GM19239 (cell line): Measurements from ENCODE around the gene CTXND1.

Source experiments
- DNase-seq: peaks from one replicate; pipeline ENCODE4 v3.0.0; 2011; ENCODE audit warnings: low spot score; ENCODE audit not compliant: insufficient read length
- FAIRE-seq: peaks from 2 replicates; lab custom pipeline; 2011; peaks lifted over from hg19 to GRCh38; lab: Jason Lieb, UNC

The CTXND1 gene

DNA sequence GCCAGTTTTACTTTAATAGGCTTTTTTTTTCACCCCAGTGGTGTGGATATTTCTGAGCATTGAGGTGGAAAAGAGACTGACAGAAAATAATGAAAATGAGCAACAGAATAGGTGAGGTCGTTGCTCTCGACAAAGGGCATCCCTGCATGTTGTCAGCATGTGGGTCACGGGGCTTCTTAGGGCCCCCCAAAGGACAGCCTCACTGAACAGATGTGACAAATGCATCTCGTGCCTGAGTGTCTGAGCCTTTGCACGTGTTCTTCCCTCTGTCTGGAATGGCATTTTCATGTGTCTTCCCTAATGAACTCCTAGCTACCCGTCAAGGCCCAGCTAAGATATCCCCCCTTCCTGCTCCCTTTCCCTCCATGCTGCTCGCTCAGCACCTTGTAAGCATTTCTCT lies 67.5 kb downstream of the CTXND1 start:
- FAIRE-seq: no peak

DNA sequence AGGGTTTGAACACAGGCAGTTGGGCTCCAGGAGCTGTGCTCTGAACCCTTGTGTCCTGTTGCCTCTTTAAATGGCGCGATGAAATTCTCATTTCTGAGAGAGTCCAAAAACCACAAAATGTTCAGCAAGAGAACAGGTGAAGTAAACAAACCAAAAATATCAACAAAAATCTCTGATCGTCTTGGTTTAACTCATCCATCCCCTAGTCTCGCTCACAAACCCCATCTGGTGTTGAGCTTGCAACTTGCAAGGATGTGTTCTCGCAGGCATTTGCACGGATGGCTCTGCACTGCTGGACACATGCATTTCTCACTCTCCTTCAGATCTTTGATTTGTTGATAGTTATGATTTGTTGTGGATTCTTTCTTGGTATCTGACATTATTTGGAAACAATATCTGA lies 68.1 kb downstream of the CTXND1 start:
- FAIRE-seq: no peak
- no peak for DNase-seq

More for the DNA sequence above, 67.5 kb downstream of the CTXND1 start:
- no peak for DNase-seq

DNA sequence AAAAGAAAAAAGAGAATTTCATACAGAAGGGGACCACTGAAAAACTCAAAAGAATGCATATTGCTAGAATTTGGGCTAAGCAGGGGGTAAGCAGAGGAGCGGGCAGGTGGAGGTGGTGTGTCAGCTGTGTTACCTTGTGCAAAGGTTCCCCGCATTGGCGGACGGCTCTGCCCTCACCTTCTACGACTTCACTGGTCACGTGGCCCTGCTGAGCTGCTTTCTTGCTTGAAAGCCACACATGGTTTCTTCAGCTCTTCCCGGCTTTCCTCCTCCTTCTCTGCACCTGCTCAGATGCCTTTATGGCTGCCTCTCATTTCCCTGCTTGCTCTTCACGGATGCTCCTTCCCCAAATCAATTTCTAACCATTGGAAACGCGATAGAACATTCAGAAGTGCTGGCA lies 68.7 kb downstream of the CTXND1 start:
- FAIRE-seq: no peak

DNA sequence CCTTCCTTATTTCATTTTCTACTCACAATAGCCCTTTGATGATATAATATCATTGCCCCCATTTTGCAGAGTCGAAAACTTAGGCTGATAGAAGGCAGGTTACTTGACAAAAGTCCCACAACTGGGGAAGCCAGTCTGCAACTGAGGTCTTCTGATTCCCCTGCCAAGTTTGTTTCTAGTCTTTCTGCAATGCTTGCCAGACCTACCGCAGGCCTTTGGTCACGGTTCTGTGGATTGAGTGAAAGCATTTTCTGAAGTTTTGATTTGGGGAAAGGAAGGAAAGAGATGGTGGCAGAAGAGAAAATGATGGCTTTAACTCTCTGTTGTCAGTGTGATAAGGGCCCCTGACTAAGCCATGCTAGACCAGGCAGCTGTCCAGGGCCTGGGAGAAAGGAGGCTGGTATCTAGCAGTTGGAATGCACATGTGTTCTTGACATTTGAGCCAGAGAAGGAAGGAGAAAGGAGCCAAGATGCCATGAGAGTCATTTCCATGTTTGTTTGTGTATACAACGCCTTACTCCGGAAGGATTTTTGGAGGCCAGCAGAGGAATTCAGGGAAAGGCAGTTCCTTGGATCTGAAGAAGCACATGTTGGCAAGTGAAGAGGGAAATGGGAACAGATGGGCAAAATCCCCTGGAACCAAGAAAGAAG lies 69.3 kb downstream of the CTXND1 start:
- no peak for FAIRE-seq
- DNase-seq: no peak

More for the DNA sequence above, 68.7 kb downstream of the CTXND1 start:
- no peak for DNase-seq

DNA sequence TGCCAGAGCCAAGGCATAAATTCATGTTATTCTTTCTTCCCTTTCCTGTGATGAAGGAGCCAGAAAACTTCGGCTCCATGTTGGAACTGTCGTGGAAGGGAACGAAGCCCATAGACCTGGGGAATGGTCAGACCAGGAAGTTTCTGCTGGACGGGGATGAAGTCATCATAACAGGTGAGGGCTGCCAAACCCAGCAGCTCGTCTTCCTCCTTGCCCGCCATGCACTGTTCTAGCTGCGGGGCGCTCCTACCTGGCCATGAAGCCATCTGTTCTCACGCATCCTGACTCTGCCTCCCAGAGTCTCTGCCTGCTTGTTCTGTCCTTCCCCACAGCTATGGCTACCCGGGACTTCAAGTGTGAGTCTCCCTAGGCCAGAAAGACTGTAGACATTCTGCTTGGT lies 71.0 kb downstream of the CTXND1 start:
- FAIRE-seq: no peak
- DNase-seq: no peak

DNA sequence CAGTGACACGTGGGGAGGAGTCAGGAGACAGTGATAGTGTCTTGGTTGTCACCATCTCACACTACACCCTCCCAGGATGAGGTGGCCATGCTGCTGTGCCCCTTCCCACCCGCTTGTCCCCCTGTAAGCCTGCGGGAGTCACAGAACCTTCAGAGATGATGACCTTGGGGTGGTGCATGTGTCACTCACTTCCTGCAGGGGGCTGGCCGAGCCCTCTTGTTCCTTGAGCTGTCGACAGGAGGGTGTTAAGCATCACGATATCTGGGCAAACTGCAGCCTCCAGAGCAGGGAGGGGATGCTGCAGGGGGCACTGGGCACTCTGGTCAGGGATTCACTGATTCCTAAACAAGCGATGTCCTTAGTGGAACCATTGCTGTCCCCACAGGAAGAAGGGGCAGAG lies 71.5 kb downstream of the CTXND1 start:
- FAIRE-seq (no peak), DNase-seq (no peak)

DNA sequence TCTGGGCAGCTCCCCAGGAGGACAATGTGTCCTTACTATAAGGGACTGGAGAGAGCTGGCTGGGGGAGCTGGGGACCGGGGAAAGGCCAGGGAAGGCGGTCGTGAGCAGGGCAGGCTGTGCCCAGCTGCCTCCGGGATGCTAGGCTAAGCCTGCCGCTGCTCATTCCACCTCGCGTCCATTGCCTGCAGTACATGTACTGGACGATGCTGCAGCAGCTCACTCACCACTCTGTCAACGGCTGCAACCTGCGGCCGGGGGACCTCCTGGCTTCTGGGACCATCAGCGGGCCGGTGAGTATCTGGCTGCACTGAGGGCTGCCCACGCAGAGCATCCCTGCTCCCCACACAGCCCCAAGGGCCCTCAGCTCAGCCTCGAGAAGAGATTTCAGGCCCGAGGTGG lies 72.1 kb downstream of the CTXND1 start:
- FAIRE-seq (no peak), DNase-seq (no peak)

DNA sequence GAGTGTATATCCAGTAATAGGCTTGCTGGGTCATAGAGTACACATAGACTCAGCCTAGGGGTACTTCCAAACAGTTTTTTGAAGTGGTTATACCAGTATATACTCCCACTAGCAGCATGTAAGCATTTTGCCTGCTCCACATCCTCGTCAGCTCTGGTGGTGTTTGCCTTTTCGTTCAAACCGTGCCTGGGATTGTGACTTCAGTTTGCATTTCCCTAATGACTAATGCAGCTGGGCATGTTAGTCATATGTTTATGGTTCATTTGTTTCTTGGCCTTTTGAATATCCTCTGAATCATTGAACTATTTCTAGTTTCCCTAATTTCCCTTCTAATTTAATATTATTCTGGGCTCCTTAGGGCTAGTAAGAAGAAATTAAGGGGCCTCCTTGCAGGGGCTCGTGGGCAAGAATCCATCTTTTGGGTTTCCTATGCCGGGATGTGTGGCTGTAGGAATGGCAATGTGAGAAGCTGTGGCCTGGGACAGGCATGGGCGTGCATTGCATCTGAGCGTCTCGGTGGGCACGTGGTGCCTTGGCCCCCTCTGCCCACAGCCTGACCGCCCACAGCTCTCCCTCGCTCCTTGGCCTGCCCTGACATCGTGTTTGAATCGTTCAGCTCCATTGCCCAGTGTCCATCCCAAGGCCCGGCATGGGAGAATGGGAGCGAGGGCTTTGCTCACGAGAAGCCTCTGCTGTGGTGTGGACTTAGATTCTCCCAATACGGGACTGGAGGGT lies 72.8 kb downstream of the CTXND1 start:
- FAIRE-seq (no peak), DNase-seq (no peak)

DNA sequence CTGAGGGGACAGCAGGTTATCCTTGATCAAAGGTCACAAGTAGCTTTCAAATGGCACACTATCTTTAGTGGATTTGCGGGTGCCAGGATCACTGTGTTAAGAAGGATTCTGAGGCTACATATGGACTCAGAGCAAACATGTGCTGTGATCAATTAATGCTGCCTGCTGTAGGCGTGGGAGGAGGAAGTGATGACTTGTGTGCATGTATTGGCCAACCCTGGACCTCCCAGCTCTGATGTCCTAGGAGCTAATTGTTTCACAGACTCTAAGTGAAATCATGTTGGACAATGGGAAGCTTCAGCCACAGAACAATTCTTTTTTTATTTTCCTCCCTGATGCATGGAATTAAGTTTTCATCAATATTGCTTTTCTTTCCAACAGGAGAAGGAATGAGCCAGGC lies 74.9 kb downstream of the CTXND1 start:
- no peak for FAIRE-seq

DNA sequence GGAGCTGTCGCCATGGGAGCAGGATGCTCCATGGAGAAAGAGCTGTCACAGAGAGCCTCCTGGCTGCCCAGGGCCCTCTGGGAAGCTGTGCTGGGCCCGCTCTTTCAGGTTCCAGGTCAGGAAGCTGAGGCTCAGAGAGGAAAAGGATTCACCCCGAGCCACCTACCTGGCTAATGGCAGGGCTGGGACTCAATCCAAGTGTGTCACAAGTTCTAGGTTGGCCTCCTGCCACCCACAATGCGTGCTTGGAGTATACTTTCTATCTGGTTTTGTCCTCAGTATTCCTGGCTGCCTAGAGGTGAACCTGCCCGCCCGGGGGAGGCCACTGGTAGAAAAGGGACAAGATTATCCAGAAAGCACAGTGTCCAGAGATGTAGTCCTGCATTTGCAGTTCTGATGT lies 75.6 kb downstream of the CTXND1 start:
- no peak for DNase-seq

More for the DNA sequence above, 74.9 kb downstream of the CTXND1 start:
- DNase-seq: no peak

DNA sequence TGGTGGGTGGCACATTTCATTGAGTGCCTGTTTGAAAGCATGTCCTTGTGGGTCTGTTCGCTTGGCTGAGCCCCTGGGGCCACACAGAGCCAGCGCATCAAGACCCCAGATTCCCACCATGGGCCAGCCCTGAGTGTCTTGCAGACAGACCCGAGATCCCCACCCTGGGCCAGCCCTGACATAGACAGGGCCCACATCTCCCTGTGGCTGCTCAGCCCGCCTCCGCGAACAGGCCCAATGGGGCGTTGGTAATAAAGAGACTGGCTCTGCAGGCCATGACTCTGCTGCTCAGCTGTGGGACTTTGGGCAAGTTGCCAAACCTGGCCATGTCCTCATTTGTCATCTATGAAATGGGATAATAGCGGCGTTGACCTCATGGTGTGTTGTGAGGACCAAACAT lies 76.6 kb downstream of the CTXND1 start:
- FAIRE-seq (no peak), DNase-seq (no peak)

More for the DNA sequence above, 75.6 kb downstream of the CTXND1 start:
- no peak for FAIRE-seq

DNA sequence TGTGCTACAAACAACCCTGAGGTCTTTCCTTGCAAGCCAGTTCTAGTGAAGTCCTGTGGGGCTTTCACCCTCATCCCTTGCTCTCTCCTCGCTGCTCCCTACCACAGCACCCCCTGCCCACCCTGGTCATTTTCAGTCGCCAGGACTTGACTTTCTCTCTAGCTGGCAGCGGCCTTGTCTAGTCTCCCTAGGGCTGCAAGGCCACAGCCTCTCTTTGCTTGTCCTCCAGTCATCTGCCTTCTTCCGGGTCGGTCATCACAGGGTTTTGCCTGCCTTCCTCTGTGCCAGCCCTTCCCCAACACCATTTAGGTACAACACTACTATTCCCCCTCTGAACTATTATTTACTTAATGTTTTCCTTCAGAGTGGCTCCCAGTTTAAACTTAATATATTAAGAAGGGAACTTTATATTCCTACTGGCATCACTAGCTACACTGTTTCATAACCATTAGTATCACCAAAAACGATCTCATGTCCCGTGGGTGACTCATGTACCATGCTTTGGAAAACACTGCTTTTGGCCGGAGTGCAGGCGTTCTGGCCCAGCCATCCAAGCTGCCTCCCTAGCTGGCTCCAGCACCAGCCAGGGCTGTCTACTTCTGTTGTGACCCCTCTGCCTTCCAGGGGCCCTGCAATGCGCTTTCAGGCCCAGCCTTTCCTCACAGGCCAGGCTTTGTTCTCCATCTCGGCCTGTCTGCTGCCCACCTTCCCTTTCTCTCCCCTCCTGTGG lies 77.8 kb downstream of the CTXND1 start:
- FAIRE-seq (no peak), DNase-seq (no peak)

DNA sequence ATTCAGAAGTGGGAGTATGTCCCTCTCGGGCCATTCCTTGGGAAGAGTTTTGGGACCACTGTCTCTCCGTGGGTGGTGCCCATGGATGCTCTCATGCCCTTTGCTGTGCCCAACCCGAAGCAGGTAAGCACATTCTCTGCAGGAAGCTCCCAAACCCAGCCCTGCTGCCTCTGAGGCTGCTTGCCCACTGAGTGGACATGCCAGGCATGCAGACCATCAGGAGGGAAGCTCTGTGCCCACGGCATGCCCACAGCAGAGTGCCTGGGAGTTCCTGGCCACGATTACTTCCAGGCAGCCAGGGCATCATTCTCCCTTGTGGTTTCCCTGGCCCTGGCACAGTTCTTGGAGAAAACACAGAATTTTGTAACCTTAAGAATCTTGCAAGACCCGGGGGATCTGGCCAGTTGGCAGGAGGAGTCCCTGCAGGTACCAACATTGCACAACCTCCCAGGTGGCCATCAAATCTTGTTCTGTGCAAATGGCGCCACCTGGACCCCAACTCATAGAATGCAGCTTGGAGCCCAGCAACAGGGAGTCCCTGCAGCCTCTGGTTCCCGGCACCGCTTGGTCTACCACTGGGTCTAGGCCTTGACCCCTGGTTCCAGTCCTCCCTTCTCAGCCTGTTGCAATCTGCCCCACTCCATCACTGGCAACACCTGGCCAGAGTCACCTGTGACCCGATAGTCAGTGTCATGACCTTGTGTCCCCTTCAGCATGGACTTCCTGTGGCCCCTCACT lies 78.8 kb downstream of the CTXND1 start:
- FAIRE-seq (peak; percentile 73), DNase-seq (peak; percentile 75)

DNA sequence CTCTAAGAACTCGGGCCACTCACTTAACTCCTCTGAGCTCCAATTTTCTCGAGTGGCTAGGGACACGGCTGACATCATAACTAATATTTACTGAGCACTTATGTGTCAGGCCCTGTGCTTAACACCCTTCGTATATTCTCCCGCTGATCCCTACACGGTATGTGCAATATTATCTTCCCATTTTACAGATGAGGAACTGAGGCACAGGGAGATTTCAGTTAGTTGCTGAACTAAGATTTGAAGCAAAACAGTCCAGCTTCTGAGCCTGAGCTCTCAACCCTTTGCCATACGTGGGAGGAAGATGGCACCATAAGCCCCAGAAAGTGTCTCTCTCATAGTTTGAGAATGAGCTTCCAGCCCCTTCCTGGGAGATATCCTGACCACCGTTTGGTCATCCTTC lies 79.6 kb downstream of the CTXND1 start:
- DNase-seq (no peak), FAIRE-seq (no peak)

DNA sequence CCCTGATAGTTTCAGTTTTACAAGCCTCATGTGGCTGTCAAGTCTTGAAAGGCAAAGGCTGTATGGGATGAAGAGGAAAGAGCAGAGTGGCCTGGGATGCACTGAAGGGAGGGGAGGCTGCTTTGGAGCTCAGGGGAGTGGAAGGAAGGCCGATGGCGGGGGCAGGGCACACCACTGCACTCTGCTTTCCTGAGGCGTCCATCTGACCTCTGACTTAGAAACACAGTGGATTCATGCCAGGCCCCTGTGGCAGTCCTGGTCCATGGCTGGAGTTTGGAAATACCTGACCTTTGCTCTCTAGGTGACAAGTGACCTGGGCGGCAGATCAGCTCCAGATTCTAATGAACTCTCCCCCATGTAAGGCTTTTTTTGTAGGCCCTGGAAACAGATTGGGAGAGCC lies 80.2 kb downstream of the CTXND1 start:
- FAIRE-seq: no peak

DNA sequence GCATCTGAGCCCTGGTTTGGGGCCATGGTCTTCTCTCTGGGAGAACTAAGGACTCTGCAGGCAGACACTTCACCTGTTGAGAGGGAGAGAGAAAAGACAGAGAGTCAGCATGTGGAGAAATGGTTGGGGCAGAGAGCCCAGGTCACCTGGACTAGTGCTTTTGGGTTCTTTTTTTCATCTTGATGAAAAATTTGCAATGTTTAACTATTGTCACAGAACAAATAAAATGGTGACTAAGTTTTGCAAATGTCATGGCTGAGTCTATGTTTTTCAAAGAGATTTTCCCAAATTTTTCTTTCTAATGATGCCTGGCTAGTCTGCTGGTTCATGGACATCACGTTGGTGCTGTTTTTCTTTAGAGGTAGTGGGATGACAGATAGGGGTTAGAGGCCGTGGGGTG lies 81.4 kb downstream of the CTXND1 start:
- no peak for FAIRE-seq

More for the DNA sequence above, 80.2 kb downstream of the CTXND1 start:
- DNase-seq: no peak

DNA sequence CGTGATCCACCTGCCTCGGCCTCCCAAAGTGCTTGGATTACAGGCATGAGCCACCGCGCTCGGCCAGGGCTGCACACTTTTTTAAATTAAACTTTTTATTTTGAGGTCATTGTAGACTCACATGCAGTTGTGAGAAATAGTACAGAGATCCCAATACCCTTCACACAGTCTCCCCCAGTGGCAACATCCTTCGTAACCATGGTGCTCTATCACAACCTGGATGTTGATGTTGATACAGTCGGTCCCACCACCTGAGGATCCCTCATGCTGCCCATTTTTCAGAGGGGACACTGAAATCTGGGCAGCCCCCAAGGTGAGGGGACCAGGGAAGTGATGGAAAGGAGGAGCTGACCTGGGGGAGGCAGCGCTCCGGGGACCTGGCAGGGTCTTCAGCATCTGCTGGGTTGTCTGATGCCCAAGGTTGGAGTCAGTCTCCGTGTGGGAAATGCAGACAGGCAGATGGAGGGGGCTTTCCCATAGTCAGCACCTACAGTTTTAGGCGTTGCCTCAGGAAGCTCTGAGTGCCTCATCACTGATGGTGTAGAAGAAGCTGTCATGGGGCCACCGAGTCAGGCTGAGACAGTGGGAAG lies 82.2 kb downstream of the CTXND1 start:
- FAIRE-seq (no peak), DNase-seq (no peak)

More for the DNA sequence above, 81.4 kb downstream of the CTXND1 start:
- no peak for DNase-seq

DNA sequence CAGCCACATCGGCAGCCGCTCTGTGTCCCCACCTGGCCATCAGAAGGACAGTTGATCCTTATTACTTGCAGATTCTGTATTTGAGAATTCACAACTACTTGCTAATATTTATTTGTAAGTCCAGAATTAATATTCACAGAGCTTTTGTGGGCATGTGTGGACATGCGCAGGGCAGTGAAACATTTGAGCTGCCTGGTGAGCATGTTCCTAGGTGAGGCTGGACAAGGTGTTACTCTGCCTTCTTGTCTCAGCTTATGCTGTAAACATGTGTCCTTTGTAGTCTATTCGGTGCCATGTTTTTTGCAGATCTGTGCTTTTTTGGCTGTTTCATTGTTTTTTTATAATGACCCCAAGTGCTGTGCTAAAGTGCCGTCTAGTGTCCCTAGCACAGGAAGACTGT lies 83.6 kb downstream of the CTXND1 start:
- DNase-seq (no peak), FAIRE-seq (no peak)

DNA sequence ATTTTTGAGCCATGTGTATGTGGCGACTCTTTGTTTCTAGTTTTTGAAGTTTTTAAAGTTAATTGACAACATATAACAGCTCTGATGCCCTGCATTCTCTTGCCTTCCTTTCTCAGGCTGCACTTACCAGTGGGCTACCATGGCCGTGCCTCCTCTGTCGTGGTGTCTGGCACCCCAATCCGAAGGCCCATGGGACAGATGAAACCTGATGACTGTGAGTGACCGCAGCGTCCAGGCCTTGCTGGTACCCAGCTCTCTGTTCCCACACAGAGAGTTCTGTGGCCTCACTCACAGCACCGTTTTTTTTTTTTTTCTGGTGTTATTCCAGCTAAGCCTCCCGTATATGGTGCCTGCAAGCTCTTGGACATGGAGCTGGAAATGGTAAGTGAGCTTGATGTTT lies 84.1 kb downstream of the CTXND1 start:
- DNase-seq: no peak
- no peak for FAIRE-seq

DNA sequence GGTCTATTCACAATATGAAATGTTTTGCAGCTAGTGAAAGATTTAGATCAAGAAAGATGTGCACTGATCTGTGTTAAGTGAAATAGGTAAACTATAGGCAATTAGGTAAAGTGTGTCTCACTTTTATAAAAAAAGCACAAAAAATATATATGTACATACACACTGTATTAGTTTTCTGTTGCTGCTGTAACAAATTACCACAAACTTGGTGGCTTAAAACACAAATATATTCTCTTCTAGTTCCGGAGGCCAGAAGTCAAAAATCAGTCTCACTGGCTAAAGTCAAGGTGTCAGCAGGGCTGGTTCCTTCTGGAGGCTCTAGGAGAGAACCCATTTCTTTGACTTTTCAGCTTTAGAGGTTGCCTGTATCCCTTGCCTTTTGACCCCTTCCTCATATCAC lies 88.1 kb downstream of the CTXND1 start:
- FAIRE-seq (no peak), DNase-seq (no peak)
